Neuronal stem cell (in vitro differentiated cells): Measurements from ENCODE around the gene SLC18A3. TPM values are rescaled to one million over a fixed set of nuclear protein-coding genes. Genes with fewer than 3 reads are reported as not detected.

ENCODE experiments used
- DNase-seq: peaks from one replicate; pipeline ENCODE4 v3.0.0-alpha.2; 2013; ENCODE audit warnings: low spot score
- H2AFZ ChIP-seq: one replicate; pipeline ENCODE4 v1.6.1; 2013; ENCODE audit warnings: mild to moderate bottlenecking, low read length, inconsistent platforms
- H2AK5ac ChIP-seq: 2 replicates; pipeline ENCODE4 v1.6.1; 2013; ENCODE audit warnings: low read depth, mild to moderate bottlenecking, inconsistent platforms, low read length, moderate library complexity, mixed read lengths
- H2BK120ac ChIP-seq: 2 replicates; pipeline ENCODE4 v1.6.1; 2013; ENCODE audit warnings: low read depth, mild to moderate bottlenecking, inconsistent platforms, low read length, moderate library complexity, mixed read lengths
- H2BK12ac ChIP-seq: one replicate; pipeline ENCODE4 v1.6.1; 2013; ENCODE audit warnings: low read length, inconsistent platforms
- H2BK15ac ChIP-seq: 2 replicates; pipeline ENCODE4 v1.6.1; 2013; ENCODE audit warnings: mild to moderate bottlenecking, low read length, inconsistent platforms, mixed read lengths
- H2BK5ac ChIP-seq: one replicate; pipeline ENCODE4 v1.6.1; 2013; ENCODE audit warnings: inconsistent platforms, mild to moderate bottlenecking, low read length, moderate library complexity
- H3K14ac ChIP-seq: one replicate; pipeline ENCODE4 v1.6.1; 2013; ENCODE audit warnings: low read length, inconsistent platforms
- H3K18ac ChIP-seq: 2 replicates; pipeline ENCODE4 v1.6.1; 2013; ENCODE audit warnings: low read length, inconsistent platforms
- H3K23ac ChIP-seq: 2 replicates; pipeline ENCODE4 v1.6.1; 2013; ENCODE audit warnings: low read depth, mild to moderate bottlenecking, mixed read lengths, low read length, inconsistent platforms; ENCODE audit not compliant: poor library complexity
- H3K27ac ChIP-seq: replicated peaks from 3 replicates; pipeline ENCODE4 v1.5.1; 2013; ENCODE audit warnings: low read length, inconsistent platforms
- H3K27me3 ChIP-seq, 3 experiments: 2 replicates each; pipeline ENCODE4 v1.6.1; 2013; ENCODE audit warnings: low read length in 3 of 3, mild to moderate bottlenecking in 2 of 3, inconsistent platforms in 1 of 3, low read depth in 1 of 3, mixed read lengths in 1 of 3, moderate library complexity in 1 of 3; ENCODE audit not compliant: control insufficient read depth in 3 of 3, insufficient read depth in 3 of 3
- H3K36me3 ChIP-seq, 2 donors: replicated peaks in 1 of 2; 2 replicates each; pipeline ENCODE4 v1.6.1; 2013; ENCODE audit warnings: low read length in 2 of 2; ENCODE audit not compliant: control insufficient read depth in 2 of 2, insufficient read depth in 2 of 2
- H3K4ac ChIP-seq: 2 replicates; pipeline ENCODE4 v1.6.1; 2013; ENCODE audit warnings: inconsistent platforms, mild to moderate bottlenecking, low read length, moderate library complexity
- H3K4me1 ChIP-seq, 2 donors: 1 replicate in 1 of 2; 2 replicates in 1 of 2; pipeline ENCODE4 v1.6.1; 2013; ENCODE audit warnings: low read length in 2 of 2, low read depth in 1 of 2; ENCODE audit not compliant: control insufficient read depth in 2 of 2, insufficient read depth in 1 of 2
- H3K4me2 ChIP-seq: one replicate; pipeline ENCODE4 v1.6.1; 2013; ENCODE audit warnings: mild to moderate bottlenecking, low read length, inconsistent platforms; ENCODE audit not compliant: insufficient read depth, poor library complexity, severe bottlenecking
- H3K4me3 ChIP-seq, 2 donors: 2 replicates each; pipeline ENCODE4 v1.5.1; 2013; ENCODE audit warnings: low read length in 2 of 2, mild to moderate bottlenecking in 2 of 2, inconsistent platforms in 1 of 2, moderate library complexity in 1 of 2
- H3K79me1 ChIP-seq: one replicate; pipeline ENCODE4 v1.6.1; 2013; ENCODE audit warnings: low read depth, mild to moderate bottlenecking, inconsistent platforms, low read length, moderate library complexity
- H3K9ac ChIP-seq: one replicate; pipeline ENCODE4 v1.6.1; 2013; ENCODE audit warnings: mild to moderate bottlenecking, low read depth, low read length, inconsistent platforms; ENCODE audit not compliant: poor library complexity
- H3K9me3 ChIP-seq, 2 donors: replicated peaks in 1 of 2; 2 replicates each; pipeline versions ENCODE3 to v1.6.1; 2013; ENCODE audit warnings: low read length in 2 of 2, mild to moderate bottlenecking in 2 of 2, inconsistent platforms in 1 of 2, low read depth in 1 of 2, mixed read lengths in 1 of 2, moderate library complexity in 1 of 2; ENCODE audit not compliant: control insufficient read depth in 2 of 2, insufficient read depth in 1 of 2
- H4K8ac ChIP-seq: one replicate; pipeline ENCODE4 v1.6.1; 2013; ENCODE audit warnings: low read depth, mild to moderate bottlenecking, inconsistent platforms, low read length, moderate library complexity
- H4K91ac ChIP-seq: one replicate; pipeline ENCODE4 v1.6.1; 2013; ENCODE audit warnings: low read length, low read depth, mild to moderate bottlenecking, inconsistent platforms; ENCODE audit not compliant: poor library complexity
- WGBS, 2 donors: extraction: QIAGEN DNeasy Blood & Tissue Kit; methylation state at CpG; one replicate each; pipeline ENCODE4 v1.1.7; 2013; ENCODE audit warnings: missing lambda C conversion rate in 2 of 2, mixed read lengths in 1 of 2; ENCODE audit not compliant: insufficient read length in 2 of 2, insufficient replicate concordance in 1 of 2; ENCODE audit errors: extremely low coverage in 2 of 2; 5-methylcytosine and 5-hydroxymethylcytosine counted together
- polyA plus RNA-seq, 2 experiments: library from polyadenylated mRNA; stranded (reverse); fragments of 200-250 nt; gene quantifications; one replicate each; pipeline ENCODE4 v1.2.3, GENCODE V29; 2013

SLC18A3 gene
- 0.07 TPM for polyA plus RNA-seq (2013, experiment 1 of 2)
- 0.06 TPM for polyA plus RNA-seq (2013, experiment 2 of 2)

DNA sequence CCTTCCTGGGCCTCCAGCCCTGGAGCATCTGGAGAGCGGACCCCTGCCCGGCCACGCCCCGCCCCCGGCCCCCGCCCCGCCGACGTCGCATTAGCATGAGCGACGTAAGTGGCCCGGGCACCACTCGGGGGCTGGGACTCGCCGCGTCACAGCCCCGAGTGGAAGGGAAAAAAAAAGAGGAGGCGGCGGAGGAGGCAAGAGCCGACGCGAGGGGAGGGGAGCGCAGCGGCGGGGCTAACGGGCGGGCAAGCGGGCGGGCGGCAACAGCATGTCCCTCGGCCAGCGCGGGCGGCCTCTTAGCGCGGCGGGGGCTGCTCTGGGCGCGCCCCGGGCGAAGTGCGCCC lies at the start of gene SLC18A3:
Gene SLC18A3, plus strand, starts transcription at position 197 of the 344 bp plus-strand sequence. CDS start 431 bp downstream, outside the sequence.
- Histone ChIP-seq H3K4me1 (peaks cover 4 to 25% of the 10 kb centered on the region in 2 donors), H2AK5ac (peak within 1 kb of the TSS; percentile 31), H3K4me3 (peak within 1 kb of the TSS; percentile 33 to 71), H3K9ac (peak within 1 kb of the TSS; percentile 80), H3K18ac (peak within 1 kb of the TSS; percentile 91), H3K23ac (peak within 1 kb of the TSS; percentile 92), H3K4ac (no peak within 1 kb of the TSS), H2BK15ac (no peak within 1 kb of the TSS), H2BK120ac (no peak within 1 kb of the TSS), H3K9me3 (peaks cover 6 to 7% of the 10 kb centered on the region in 2 donors), H4K91ac (no peak within 1 kb of the TSS), H3K14ac (peak within 1 kb of the TSS; percentile 47), H3K79me1 (peaks cover 6% of the 10 kb centered on the region), H4K8ac (no peak within 1 kb of the TSS), H2BK5ac (peak within 1 kb of the TSS; percentile 71), H2BK12ac (peak within 1 kb of the TSS; percentile 63), H2AFZ (peak within 1 kb of the TSS; percentile 90), H3K36me3 (no peaks in the 10 kb centered on the region), H3K27me3 (peaks cover 47 to 92% (median 83%) of the 10 kb centered on the region in 3 experiments), H3K27ac (no peak within 1 kb of the TSS), H3K4me2 (peak within 1 kb of the TSS; percentile 80)
- no CpG with 5 or more reads among the region's 43 CpGs for WGBS, 2 donors
- DNase-seq, result no peak

DNA sequence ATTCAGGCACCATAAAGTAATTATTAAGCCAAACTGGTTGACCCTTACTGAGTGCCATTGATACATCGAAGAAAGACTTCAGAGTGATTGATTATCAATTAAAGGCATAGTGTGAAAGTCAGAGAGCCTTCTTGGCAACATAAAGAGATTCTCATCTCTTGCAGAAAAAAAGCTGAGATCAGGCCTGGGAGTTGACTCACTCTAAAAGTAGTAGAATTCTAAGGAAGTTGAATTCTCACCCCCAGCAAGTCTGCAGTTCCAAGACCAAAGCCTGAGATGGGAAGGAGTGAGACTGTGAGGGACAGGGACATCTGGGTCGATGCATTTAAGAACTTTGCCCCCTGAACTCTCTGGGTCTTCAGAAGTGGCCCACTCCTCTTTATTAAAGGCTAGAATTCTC lies 49.6 kb upstream of the SLC18A3 start:
- Histone ChIP-seq H3K4me3 (no peak overlapping the region), H2BK120ac (no peak overlapping the region), H3K18ac (no peak overlapping the region), H3K4me2 (no peak overlapping the region), H2AK5ac (no peak overlapping the region), H2BK12ac (no peak overlapping the region), H3K79me1 (no peaks in the 10 kb centered on the region), H3K27me3 (peaks cover 0 to 8% (median 0%) of the 10 kb centered on the region in 3 experiments), H3K36me3 (no peaks in the 10 kb centered on the region), H2BK15ac (no peak overlapping the region), H3K23ac (no peak overlapping the region), H3K27ac (no peak overlapping the region), H3K14ac (no peak overlapping the region), H2BK5ac (no peak overlapping the region), H4K91ac (no peak overlapping the region), H3K9ac (no peak overlapping the region), H3K9me3 (no peaks in the 10 kb centered on the region), H3K4ac (no peak overlapping the region), H3K4me1 (peaks cover 0 to 1% of the 10 kb centered on the region in 2 donors), H2AFZ (no peak overlapping the region), H4K8ac (no peak overlapping the region)
- no CpG with 5 or more reads among the region's 2 CpGs for WGBS, 2 donors
- no peak for DNase-seq

DNA sequence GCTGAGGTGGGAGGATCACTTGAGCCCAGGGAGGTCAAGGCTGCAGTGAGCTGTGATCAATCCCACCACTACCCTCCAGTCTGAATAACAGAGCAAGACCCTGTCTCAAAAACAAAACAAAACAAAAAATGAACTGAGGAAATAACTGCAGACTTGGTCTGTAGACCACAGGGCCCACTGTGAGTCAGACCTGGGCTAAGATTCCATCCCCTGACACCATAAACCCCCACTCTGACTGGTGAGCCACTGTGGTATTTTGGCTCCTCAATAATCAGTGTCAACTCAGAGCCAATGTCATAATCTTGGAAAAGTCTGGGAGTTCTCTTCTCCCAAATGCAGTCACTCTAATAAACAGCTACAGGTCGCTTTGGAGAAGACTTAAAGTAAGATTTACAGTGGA lies 47.2 kb upstream of the SLC18A3 start:
- Histone ChIP-seq H4K8ac (no peak overlapping the region), H4K91ac (no peak overlapping the region), H2BK12ac (no peak overlapping the region), H2BK120ac (no peak overlapping the region), H3K23ac (no peak overlapping the region), H3K36me3 (no peaks in the 10 kb centered on the region), H3K4ac (no peak overlapping the region), H3K18ac (no peak overlapping the region), H3K27me3 (peaks cover 0 to 8% (median 0%) of the 10 kb centered on the region in 3 experiments), H3K4me2 (no peak overlapping the region), H3K9ac (no peak overlapping the region), H3K4me3 (no peak overlapping the region), H3K9me3 (no peaks in the 10 kb centered on the region), H3K79me1 (no peaks in the 10 kb centered on the region), H3K14ac (no peak overlapping the region), H2BK5ac (no peak overlapping the region), H3K4me1 (peaks cover 0 to 1% of the 10 kb centered on the region in 2 donors), H2AFZ (no peak overlapping the region), H3K27ac (no peak overlapping the region), H2AK5ac (no peak overlapping the region), H2BK15ac (no peak overlapping the region)
- DNase-seq, result no peak
- WGBS, 2 donors, result no CpG with 5 or more reads among the region's 1 CpG

DNA sequence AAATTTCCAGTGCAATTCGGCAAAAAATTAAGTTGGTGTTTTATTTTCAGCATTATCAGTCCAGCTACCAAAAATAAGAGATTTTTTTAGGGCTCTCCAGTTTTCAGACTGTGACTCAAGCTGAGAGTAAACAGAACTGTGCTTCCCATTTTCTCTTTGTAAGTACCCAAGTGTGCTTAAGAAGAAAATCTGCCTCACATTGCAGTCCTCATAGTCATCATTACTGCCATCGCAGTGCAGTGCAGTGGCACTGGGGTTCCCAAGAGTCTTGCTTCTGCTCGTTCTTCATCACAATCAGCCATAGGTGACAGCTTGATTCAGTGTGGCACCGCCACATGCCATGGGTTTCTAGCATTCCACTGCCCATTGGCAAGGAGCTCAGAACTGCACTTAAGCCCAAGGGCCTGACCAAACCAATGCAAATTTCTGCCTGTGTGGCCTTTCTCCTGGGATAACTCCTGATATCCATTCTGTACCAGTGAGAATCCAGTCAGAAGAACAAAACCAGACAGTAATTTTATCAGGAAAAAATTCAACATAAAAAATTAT lies 45.6 kb upstream of the SLC18A3 start:
- H2AK5ac ChIP-seq, result no peak overlapping the region
- H3K27me3 ChIP-seq, result peaks cover 0 to 8% (median 0%) of the 10 kb centered on the region in 3 experiments
- H3K9ac ChIP-seq, result no peak overlapping the region
- H2BK15ac ChIP-seq, result no peak overlapping the region
- H3K79me1 ChIP-seq, result no peaks in the 10 kb centered on the region
- no peaks in the 10 kb centered on the region for H3K9me3 ChIP-seq
- no peak overlapping the region for H2BK120ac ChIP-seq
- WGBS, 2 donors, result no CpG with 5 or more reads among the region's 4 CpGs
- no peak overlapping the region for H4K8ac ChIP-seq
- no peak overlapping the region for H3K4ac ChIP-seq
- H4K91ac ChIP-seq, result no peak overlapping the region
- no peak overlapping the region for H3K27ac ChIP-seq
- no peak overlapping the region for H2AFZ ChIP-seq
- no peak overlapping the region for H2BK5ac ChIP-seq
- no peak overlapping the region for H3K4me3 ChIP-seq
- no peak overlapping the region for H3K4me2 ChIP-seq
- H3K4me1 ChIP-seq, result peaks cover 0 to 1% of the 10 kb centered on the region in 2 donors
- no peak overlapping the region for H3K14ac ChIP-seq
- no peaks in the 10 kb centered on the region for H3K36me3 ChIP-seq
- H3K23ac ChIP-seq, result no peak overlapping the region
- DNase-seq, result no peak
- no peak overlapping the region for H2BK12ac ChIP-seq
- no peak overlapping the region for H3K18ac ChIP-seq
